HCT116 (cell line): ENCODE data around the gene BRSK1. TPM values are rescaled to one million over a fixed set of nuclear protein-coding genes. Genes with fewer than 3 reads are reported as not detected.

Source experiments
- ATAC-seq: fragments of 200-7000 bp; cut with Tn5 transposase; 2 replicates; pipeline ENCODE4 v1.9.1; 2020; ENCODE audit warnings: mild to moderate bottlenecking, moderate library complexity
- BruUV-seq: library from RNA; stranded (reverse); fragments of 400-500 nt; replicated peaks from 2 replicates; lab custom pipeline; 2021; lab: Mats Ljungman, UMichigan
- CTCF ChIA-PET: fragments of 300-600 bp; sonication (Branson Sonifier 250); formaldehyde crosslinking; loops from one replicate; lab custom pipeline; 2021; ENCODE audit warnings: antibody characterized with exemption; lab: Charles Lee
- POLR2A ChIA-PET: fragments of 300-600, 350-600 bp; sonication (Branson Sonifier 250); formaldehyde crosslinking; loops from one replicate; lab custom pipeline; 2021; ENCODE audit warnings: antibody characterized with exemption; lab: Charles Lee
- RAD21 ChIA-PET, 2 experiments: fragments of 300-600 bp; sonication (Branson Sonifier 250); formaldehyde crosslinking; loops; one replicate each; lab custom pipeline; 2023; ENCODE audit warnings: low total read pairs in 2 of 2; ENCODE audit not compliant: uncharacterized antibody in 2 of 2, unreplicated experiment in 2 of 2, low non-redundant PET in 1 of 2; lab: Charles Lee
- DNase-seq: peaks from one replicate; pipeline ENCODE4 v3.0.0-alpha.2; 2010; ENCODE audit warnings: low read depth, low spot score
- H2AFZ ChIP-seq: fragments of 200-600 bp; shearing (Covaris generic), sonication (generic); 2 replicates; pipeline ENCODE4 v1.6.1; 2017; ENCODE audit warnings: low read depth, mixed run types, mixed read lengths, antibody characterized with exemption, low read length; ENCODE audit not compliant: poor library complexity, severe bottlenecking
- H3K27ac ChIP-seq: 2 replicates; pipeline ENCODE4 v1.5.1; 2012; ENCODE audit warnings: low read depth, low read length
- H3K27me3 ChIP-seq: fragments of 200-600 bp; sonication (generic); 2 replicates; pipeline ENCODE4 v1.6.1; 2016; ENCODE audit warnings: mixed run types, low read length, mixed read lengths; ENCODE audit not compliant: insufficient read depth
- H3K36me3 ChIP-seq, 2 experiments: fragments of 200-500 bp in 1 of 2; fragments of 200-600 bp in 1 of 2; sonication (Bioruptor generic) in 1 of 2; sonication (generic) in 1 of 2; 2 replicates each; pipeline versions ENCODE4 v1.5.1 to v1.6.1; 2014 to 2016; ENCODE audit warnings: low read length in 2 of 2, inconsistent platforms in 1 of 2, mixed read lengths in 1 of 2, mixed run types in 1 of 2; ENCODE audit not compliant: insufficient read depth in 2 of 2, control insufficient read depth in 1 of 2
- H3K4me1 ChIP-seq, 2 experiments: fragments of 200-600 bp in 1 of 2; sonication (generic) in 1 of 2; 2 replicates each; pipeline versions ENCODE4 v1.5.1 to v1.6.1; 2012 to 2017; ENCODE audit warnings: low read length in 2 of 2, inconsistent platforms in 1 of 2, mild to moderate bottlenecking in 1 of 2, mixed read lengths in 1 of 2, mixed run types in 1 of 2, moderate library complexity in 1 of 2; ENCODE audit not compliant: insufficient read depth in 2 of 2, control insufficient read depth in 1 of 2
- H3K4me2 ChIP-seq: fragments of 200-600 bp; sonication (generic); 2 replicates; pipeline ENCODE4 v1.6.1; 2017; ENCODE audit warnings: mixed run types, low read length, mixed read lengths
- H3K4me3 ChIP-seq, 2 experiments: fragments of 200-600 bp in 1 of 2; sonication (generic) in 1 of 2; replicated peaks in 1 of 2; 2 replicates each; pipeline ENCODE4 v1.5.1; 2011 to 2016; ENCODE audit warnings: low read length in 2 of 2, control low read depth in 1 of 2, low read depth in 1 of 2, mild to moderate bottlenecking in 1 of 2, mixed read lengths in 1 of 2, mixed run types in 1 of 2
- H3K79me2 ChIP-seq: fragments of 200-600 bp; sonication (generic); 2 replicates; pipeline ENCODE4 v1.6.1; 2017; ENCODE audit warnings: mild to moderate bottlenecking, mixed run types, low read length, moderate library complexity, mixed read lengths; ENCODE audit not compliant: insufficient read depth
- H3K9ac ChIP-seq: fragments of 200-600 bp; sonication (generic); 2 replicates; pipeline ENCODE4 v1.6.1; 2016; ENCODE audit warnings: low read length, mixed read lengths
- H3K9me2 ChIP-seq: fragments of 200-600 bp; sonication (generic), shearing (Covaris generic); 2 replicates; pipeline ENCODE4 v1.6.1; 2017; ENCODE audit warnings: mixed run types, mild to moderate bottlenecking, moderate library complexity; ENCODE audit not compliant: insufficient read depth
- H3K9me3 ChIP-seq, 2 experiments: fragments of 200-500 bp in 1 of 2; fragments of 200-600 bp in 1 of 2; sonication (Bioruptor generic) in 1 of 2; sonication (generic) in 1 of 2; 2 replicates each; pipeline ENCODE4 v1.6.1; 2014 to 2017; ENCODE audit warnings: low read length in 2 of 2, mixed read lengths in 2 of 2, inconsistent platforms in 1 of 2, low read depth in 1 of 2, mild to moderate bottlenecking in 1 of 2, mixed run types in 1 of 2, moderate library complexity in 1 of 2; ENCODE audit not compliant: control insufficient read depth in 1 of 2, insufficient read depth in 1 of 2
- H4K20me1 ChIP-seq: fragments of 200-600 bp; sonication (generic), shearing (Covaris generic); 2 replicates; pipeline ENCODE4 v1.6.1; 2017; ENCODE audit warnings: mixed run types, mild to moderate bottlenecking, moderate library complexity; ENCODE audit not compliant: insufficient read depth
- ATF3 ChIP-seq: IDR thresholded peaks from 2 replicates; pipeline ENCODE4 v1.6.1; 2012
- CBX3 ChIP-seq: IDR thresholded peaks from 2 replicates; pipeline ENCODE4 v1.6.1; 2012; ENCODE audit warnings: low read depth
- CEBPB ChIP-seq: IDR thresholded peaks from 2 replicates; pipeline ENCODE4 v1.6.1; 2012; ENCODE audit warnings: low read depth
- CTCF ChIP-seq, 3 experiments: fragments of 200-600 bp in 1 of 3; sonication (generic) in 1 of 3; IDR thresholded peaks in 2 of 3; conservative IDR thresholded peaks in 1 of 3; 2 replicates each; pipeline ENCODE4 v1.5.1; 2012 to 2017; ENCODE audit warnings: low read depth in 2 of 3, low read length in 2 of 3, antibody characterized with exemption in 1 of 3, borderline replicate concordance in 1 of 3, control low read depth in 1 of 3, mild to moderate bottlenecking in 1 of 3, mixed read lengths in 1 of 3, mixed run types in 1 of 3, moderate library complexity in 1 of 3; ENCODE audit not compliant: insufficient read depth in 1 of 3
- EGR1 ChIP-seq: IDR thresholded peaks from 2 replicates; pipeline ENCODE4 v1.6.1; 2012; ENCODE audit warnings: low read depth
- ELF1 ChIP-seq: IDR thresholded peaks from 2 replicates; pipeline ENCODE4 v1.6.1; 2012; ENCODE audit warnings: low read depth, borderline replicate concordance
- JUND ChIP-seq: IDR thresholded peaks from 2 replicates; pipeline ENCODE4 v1.6.1; 2012
- MAX ChIP-seq: IDR thresholded peaks from 2 replicates; pipeline ENCODE4 v1.6.1; 2012
- POLR2A ChIP-seq: IDR thresholded peaks from 2 replicates; pipeline ENCODE4 v1.7.0; 2011; ENCODE audit warnings: borderline replicate concordance; ENCODE audit not compliant: insufficient read depth, insufficient read length; ENCODE audit errors: extremely low read depth
- POLR2AphosphoS5 ChIP-seq: IDR thresholded peaks from 2 replicates; pipeline ENCODE4 v1.6.1; 2011; ENCODE audit warnings: mild to moderate bottlenecking, low read depth, low read length, moderate library complexity
- RAD21 ChIP-seq: IDR thresholded peaks from 2 replicates; pipeline ENCODE4 v1.6.1; 2012; ENCODE audit warnings: low read depth, mild to moderate bottlenecking
- SIN3A ChIP-seq: IDR thresholded peaks from 2 replicates; pipeline ENCODE4 v1.6.1; 2012; ENCODE audit warnings: low read depth
- TCF7L2 ChIP-seq: IDR thresholded peaks from 2 replicates; pipeline ENCODE4 v1.7.0; 2011; ENCODE audit warnings: borderline replicate concordance, inconsistent platforms; ENCODE audit not compliant: insufficient read depth, insufficient read length; ENCODE audit errors: extremely low read depth
- YY1 ChIP-seq: IDR thresholded peaks from 2 replicates; pipeline ENCODE4 v1.6.1; 2011; ENCODE audit warnings: low read length, low read depth, moderate library complexity, mild to moderate bottlenecking; ENCODE audit not compliant: insufficient replicate concordance; ENCODE audit errors: extremely low read depth
- ZBTB33 ChIP-seq: IDR thresholded peaks from 2 replicates; pipeline ENCODE4 v1.6.1; 2011; ENCODE audit warnings: mild to moderate bottlenecking, low read length, moderate library complexity; ENCODE audit not compliant: insufficient replicate concordance; ENCODE audit errors: extremely low read depth
- ZFX ChIP-seq: fragments of 450-650 bp; IDR thresholded peaks from 2 replicates; pipeline ENCODE4 v1.6.1; 2017
- intact Hi-C: fragments of 100-400 bp; cut with micrococcal nuclease; formaldehyde crosslinking; loops from 2 replicates; pipeline ENCODE4 v1.10.0; 2022
- total RNA-seq: library from RNA; stranded (reverse); gene quantifications from one replicate; pipeline ENCODE4 v1.2.1, GENCODE V29; 2021; ENCODE audit not compliant: unreplicated experiment

BRSK1 gene
- total RNA-seq, 1 experiment from 2014 or later: 33.3 TPM

GRCh38 chr19:55287361-55288079 is 3.7 kb downstream of the BRSK1 start:
- peaks cover 7% of the 10 kb centered on the region; the same call in 1 of the 2 replicates for H3K79me2 ChIP-seq
- TF ChIP-seq EGR1: no peak
- TF ChIP-seq POLR2AphosphoS5: no peak
- TF ChIP-seq ATF3: no peak
- TF ChIP-seq CEBPB: no peak
- no peak for TF ChIP-seq POLR2A
- TF ChIP-seq TCF7L2: no peak
- no peak for TF ChIP-seq ZFX
- no peak for TF ChIP-seq SIN3A
- no peak for TF ChIP-seq MAX
- no peak for TF ChIP-seq ZBTB33
- TF ChIP-seq ELF1: no peak
- no peak for TF ChIP-seq JUND
- no peak for TF ChIP-seq YY1
- no peak for TF ChIP-seq CTCF (IDR thresholded peaks at IDR 0.05 in 2 of 3, conservative IDR thresholded peaks at IDR 0.05 in 1 of 3; ENCODE audit: borderline replicate concordance in 1 of 3, insufficient read depth in 1 of 3, low read depth in 2 of 3, low read length in 2 of 3)
- no peak for TF ChIP-seq RAD21
- no peak for TF ChIP-seq CBX3
- TF ChIP-seq, all 23 proteins: peak for 0
- Histone ChIP-seq H3K27ac (no peak overlapping the region), H4K20me1 (no peaks in the 10 kb centered on the region), H3K4me3 (no peak overlapping the region), H3K9me3 (no peaks in the 10 kb centered on the region), H3K4me2 (no peak overlapping the region), H3K27me3 (no peaks in the 10 kb centered on the region), H3K9me2 (no peaks in the 10 kb centered on the region), H3K9ac (no peak overlapping the region), H3K4me1 (peaks cover 8 to 30% of the 10 kb centered on the region in 2 experiments; a peak in 3 of 4 replicates), H3K36me3 (peaks cover 3 to 5% of the 10 kb centered on the region in 2 experiments; a peak in 2 of 4 replicates), H2AFZ (no peak overlapping the region)
- TSS peak; percentile 35 for BruUV-seq
- ChIA-PET CTCF (interaction anchor here (1.7 kb wide), 1 partner anchor 14 kb away, joined by 6 read pairs; no protein-coding TSS in a partner anchor), POLR2A (no interaction called here), RAD21 (no interaction called here)
- DNase-seq (no peak), ATAC-seq (no peak)
- intact Hi-C loops: no loop called here
